ENCODE measurements around the gene PKN2. TPM values are rescaled to one million over a fixed set of nuclear protein-coding genes. Genes with fewer than 3 reads are reported as not detected.
A peak's percentile ranks its signal among the peaks of the same experiment; 100 is the strongest.

The PKN2 gene
- total and polyA plus RNA-seq, 2 of the 8 experiments (the other 6 are each of a cell fraction or from before 2014, with no cell fraction given): 7.8 to 32.0 TPM

GRCh38 chr1:88847643-88848042 lies 163.6 kb downstream of the PKN2 start:
- no peaks in the 10 kb centered on the region; a peak in 1 of 8 replicates for H3K36me3 ChIP-seq (ENCODE audit: control insufficient read depth in 2 of 4, insufficient read depth in 4 of 4, low read length in 3 of 4)
- no peak overlapping the region for H3K18ac ChIP-seq (ENCODE audit: extremely low read depth, low read length)
- 64% methylated on average over 1 of the region's 1 CpG; no CpG with 5 or more reads in 1 of the 2 experiments for WGBS, 2 experiments (ENCODE audit: extremely low coverage in 1 of 2, insufficient coverage in 1 of 2, insufficient read length in 1 of 2, insufficient replicate concordance in 2 of 2, low coverage in 1 of 2, low lambda C conversion rate in 2 of 2, missing lambda C conversion rate in 1 of 2)
- no peak overlapping the region for H3K4me3 ChIP-seq (ENCODE audit: extremely low read depth in 1 of 4, insufficient read depth in 2 of 4, low read depth in 3 of 4, low read length in 4 of 4)
- H4K5ac ChIP-seq (ENCODE audit: insufficient read length, low read depth, low read length): no peak overlapping the region
- H3K79me2 ChIP-seq (ENCODE audit: control insufficient read depth in 1 of 2, insufficient read depth in 2 of 2, low read length in 2 of 2): no peaks in the 10 kb centered on the region
- no peak overlapping the region for H2BK15ac ChIP-seq (ENCODE audit: low read length)
- H3K4ac ChIP-seq (replicated peaks; ENCODE audit: insufficient read length, low read depth, low read length): no peak overlapping the region
- no peak overlapping the region for H2BK12ac ChIP-seq (ENCODE audit: low read depth, low read length)
- H2BK20ac ChIP-seq (ENCODE audit: low read length): no peak overlapping the region
- no peak overlapping the region for H4K91ac ChIP-seq (replicated peaks; ENCODE audit: insufficient read length, low read length)
- no peak overlapping the region for H3K14ac ChIP-seq (ENCODE audit: insufficient read length)
- CTCF ChIA-PET (ENCODE audit: partially characterized antibody): interaction anchor here (0.8 to 4.4 kb wide), 6 partner anchors 18 to 158 kb away, joined by 3 to 33 read pairs (median 4); no protein-coding TSS in a partner anchor
- no peaks in the 10 kb centered on the region for H3K27me3 ChIP-seq (replicated peaks in 1 of 4; ENCODE audit: control insufficient read depth in 3 of 4, extremely low read depth in 1 of 4, insufficient read depth in 3 of 4, low read length in 3 of 4)
- H4K20me1 ChIP-seq (replicated peaks in 1 of 2; ENCODE audit: control insufficient read depth in 1 of 2, insufficient read depth in 2 of 2, low read length in 2 of 2): no peaks in the 10 kb centered on the region
- H3K9me3 ChIP-seq (ENCODE audit: insufficient read depth in 2 of 2, low read depth in 1 of 2, low read length in 1 of 2): no peaks in the 10 kb centered on the region
- TF ChIP-seq CREB1 (IDR thresholded peaks at IDR 0.05) (no peak), YY1 (IDR thresholded peaks at IDR 0.05; ENCODE audit: low read depth, low read length) (0 out of 2 replicates have a peak, but pooled peaks have one; percentile 10), BACH1 (IDR thresholded peaks at IDR 0.05; ENCODE audit: low read length) (no peak)
- H3K23me2 ChIP-seq (ENCODE audit: low read depth, low read length): no peaks in the 10 kb centered on the region; the same call in 1 of the 2 replicates
- no peak overlapping the region for H3K23ac ChIP-seq (ENCODE audit: insufficient read length)
- no peak overlapping the region for H2AK5ac ChIP-seq (ENCODE audit: low read depth, low read length)
- H2BK120ac ChIP-seq (replicated peaks; ENCODE audit: low read depth, low read length): no peak overlapping the region
- H3K27ac ChIP-seq (ENCODE audit: low read depth, low read length): no peak overlapping the region
- FAIRE-seq: peak; percentile 7
- H4K8ac ChIP-seq (ENCODE audit: extremely low read depth, insufficient read depth, low read length): no peak overlapping the region
- H3K4me1 ChIP-seq (replicated peaks in 1 of 4; ENCODE audit: control insufficient read depth in 3 of 4, insufficient read depth in 4 of 4, low read length in 3 of 4): no peaks in the 10 kb centered on the region
- H2AFZ ChIP-seq (ENCODE audit: low read length): peak overlapping the region; percentile 69
- H3K9ac ChIP-seq (replicated peaks in 1 of 4; ENCODE audit: extremely low read depth in 1 of 4, low read depth in 3 of 4, low read length in 3 of 4): no peak overlapping the region
- no peak overlapping the region for H3K4me2 ChIP-seq (ENCODE audit: insufficient read depth in 1 of 2, low read depth in 2 of 2, low read length in 2 of 2)
- no peak for DNase-seq (ENCODE audit: low read depth in 1 of 2, low spot score in 2 of 2)
- H2BK5ac ChIP-seq (ENCODE audit: low read depth, low read length): no peak overlapping the region
- no peak overlapping the region for H3K56ac ChIP-seq (replicated peaks; ENCODE audit: insufficient read length, low read depth, low read length)
- POLR2A ChIA-PET (ENCODE audit: partially characterized antibody): interaction anchor here (0.6 to 1.5 kb wide), 3 partner anchors 9 to 45 kb away, joined by 3 to 4 read pairs (median 4); no protein-coding TSS in a partner anchor
- H3K79me1 ChIP-seq (ENCODE audit: low read depth, low read length): no peaks in the 10 kb centered on the region

Data from H1 (cell line).